GM12878 (cell line): ENCODE measurements around the gene SF3B5.

Experiments
- BHLHE40 ChIP-seq, 2 experiments: fragments of 450-650 bp in 1 of 2; IDR thresholded peaks; 2 replicates each; pipeline ENCODE4 v1.6.1; 2011 to 2017; ENCODE audit warnings: low read depth in 2 of 2, borderline replicate concordance in 1 of 2, improper control_type of control experiment in 1 of 2, low read length in 1 of 2, mild to moderate bottlenecking in 1 of 2
- EZH2 ChIP-seq: IDR thresholded peaks from 2 replicates; pipeline ENCODE4 v1.6.1; 2012; ENCODE audit warnings: low read depth, mild to moderate bottlenecking, control low read depth, inconsistent platforms, low read length, borderline replicate concordance; ENCODE audit not compliant: control insufficient read depth
- MXI1 ChIP-seq: fragments of 150-350 bp; IDR thresholded peaks from 2 replicates; pipeline ENCODE4 v1.6.1; 2011; ENCODE audit warnings: low read depth, mild to moderate bottlenecking, inconsistent platforms, low read length, improper control_type of control experiment
- POLR2AphosphoS5 ChIP-seq: IDR thresholded peaks from 2 replicates; pipeline ENCODE4 v1.6.1; 2011; ENCODE audit warnings: mild to moderate bottlenecking, low read length, inconsistent platforms
- SKIL ChIP-seq: fragments of 450-650 bp; IDR thresholded peaks from 2 replicates; pipeline ENCODE4 v1.6.1; 2017; ENCODE audit warnings: mild to moderate bottlenecking, low read depth, inconsistent platforms; ENCODE audit not compliant: poor library complexity, severe bottlenecking
- TAF1 ChIP-seq: IDR thresholded peaks from 2 replicates; pipeline ENCODE4 v1.6.1; 2011; ENCODE audit warnings: mild to moderate bottlenecking, low read depth, low read length, borderline replicate concordance
- ZBTB33 ChIP-seq: fragments of 450-650 bp; IDR thresholded peaks from 2 replicates; pipeline ENCODE4 v1.6.1; 2017; ENCODE audit warnings: mild to moderate bottlenecking
- ZBTB4 ChIP-seq: fragments of 450-650 bp; formaldehyde crosslinking; IDR thresholded peaks from 2 replicates; pipeline ENCODE4 v1.4.0; 2022; ENCODE audit warnings: mild to moderate bottlenecking, moderate library complexity
- ZNF274 ChIP-seq: IDR thresholded peaks from one replicate; pipeline ENCODE4 v1.8.0; 2011; ENCODE audit not compliant: insufficient read length, insufficient read depth
- TF ChIP-seq, protein P1 (sequence below), 3 experiments: IDR thresholded peaks in 2 of 3; conservative IDR thresholded peaks in 1 of 3; 2 replicates each; pipeline ENCODE4 v1.5.1; 2011; ENCODE audit warnings: low read depth in 3 of 3, low read length in 3 of 3, mild to moderate bottlenecking in 3 of 3, control low read depth in 2 of 3, moderate library complexity in 2 of 3, inconsistent platforms in 1 of 3, mixed read lengths in 1 of 3; ENCODE audit not compliant: control insufficient read depth in 2 of 3, insufficient read depth in 1 of 3; ENCODE audit errors: extremely low read depth in 1 of 3
- TF ChIP-seq, protein P2 (sequence below): fragments of 450-650 bp; conservative IDR thresholded peaks from 2 replicates; pipeline ENCODE4 v1.6.1; 2017; ENCODE audit warnings: mild to moderate bottlenecking, moderate library complexity

GRCh38 chr6:144103026-144103563, 7.7 kb upstream of the SF3B5 start:
- TF ChIP-seq, protein P1, sequence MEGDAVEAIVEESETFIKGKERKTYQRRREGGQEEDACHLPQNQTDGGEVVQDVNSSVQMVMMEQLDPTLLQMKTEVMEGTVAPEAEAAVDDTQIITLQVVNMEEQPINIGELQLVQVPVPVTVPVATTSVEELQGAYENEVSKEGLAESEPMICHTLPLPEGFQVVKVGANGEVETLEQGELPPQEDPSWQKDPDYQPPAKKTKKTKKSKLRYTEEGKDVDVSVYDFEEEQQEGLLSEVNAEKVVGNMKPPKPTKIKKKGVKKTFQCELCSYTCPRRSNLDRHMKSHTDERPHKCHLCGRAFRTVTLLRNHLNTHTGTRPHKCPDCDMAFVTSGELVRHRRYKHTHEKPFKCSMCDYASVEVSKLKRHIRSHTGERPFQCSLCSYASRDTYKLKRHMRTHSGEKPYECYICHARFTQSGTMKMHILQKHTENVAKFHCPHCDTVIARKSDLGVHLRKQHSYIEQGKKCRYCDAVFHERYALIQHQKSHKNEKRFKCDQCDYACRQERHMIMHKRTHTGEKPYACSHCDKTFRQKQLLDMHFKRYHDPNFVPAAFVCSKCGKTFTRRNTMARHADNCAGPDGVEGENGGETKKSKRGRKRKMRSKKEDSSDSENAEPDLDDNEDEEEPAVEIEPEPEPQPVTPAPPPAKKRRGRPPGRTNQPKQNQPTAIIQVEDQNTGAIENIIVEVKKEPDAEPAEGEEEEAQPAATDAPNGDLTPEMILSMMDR (IDR thresholded peaks at IDR 0.05 in 2 of 3, conservative IDR thresholded peaks at IDR 0.05 in 1 of 3; ENCODE audit: control insufficient read depth in 2 of 3, extremely low read depth in 1 of 3, insufficient read depth in 1 of 3, low read depth in 3 of 3, low read length in 3 of 3): no peak
- TF ChIP-seq ZBTB33 (no peak), ZNF274 (no peak), EZH2 (no peak), SKIL (no peak), POLR2AphosphoS5 (no peak), ZBTB4 (CRISPR knock-in tag) (no peak), MXI1 (no peak), BHLHE40 (IDR thresholded peaks at IDR 0.05; ENCODE audit: borderline replicate concordance in 1 of 2, low read depth in 2 of 2, low read length in 1 of 2) (no peak), TAF1 (no peak)
- TF ChIP-seq, protein P2, sequence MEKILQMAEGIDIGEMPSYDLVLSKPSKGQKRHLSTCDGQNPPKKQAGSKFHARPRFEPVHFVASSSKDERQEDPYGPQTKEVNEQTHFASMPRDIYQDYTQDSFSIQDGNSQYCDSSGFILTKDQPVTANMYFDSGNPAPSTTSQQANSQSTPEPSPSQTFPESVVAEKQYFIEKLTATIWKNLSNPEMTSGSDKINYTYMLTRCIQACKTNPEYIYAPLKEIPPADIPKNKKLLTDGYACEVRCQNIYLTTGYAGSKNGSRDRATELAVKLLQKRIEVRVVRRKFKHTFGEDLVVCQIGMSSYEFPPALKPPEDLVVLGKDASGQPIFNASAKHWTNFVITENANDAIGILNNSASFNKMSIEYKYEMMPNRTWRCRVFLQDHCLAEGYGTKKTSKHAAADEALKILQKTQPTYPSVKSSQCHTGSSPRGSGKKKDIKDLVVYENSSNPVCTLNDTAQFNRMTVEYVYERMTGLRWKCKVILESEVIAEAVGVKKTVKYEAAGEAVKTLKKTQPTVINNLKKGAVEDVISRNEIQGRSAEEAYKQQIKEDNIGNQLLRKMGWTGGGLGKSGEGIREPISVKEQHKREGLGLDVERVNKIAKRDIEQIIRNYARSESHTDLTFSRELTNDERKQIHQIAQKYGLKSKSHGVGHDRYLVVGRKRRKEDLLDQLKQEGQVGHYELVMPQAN: no peak
